OCI-M1 (cell line): Measurements from ENCODE around the gene ITIH5.

Experiments
- DNase-seq: peaks from one replicate; lab custom pipeline; 2025; lab: John Stamatoyannopoulos, UW

The ITIH5 gene

DNA sequence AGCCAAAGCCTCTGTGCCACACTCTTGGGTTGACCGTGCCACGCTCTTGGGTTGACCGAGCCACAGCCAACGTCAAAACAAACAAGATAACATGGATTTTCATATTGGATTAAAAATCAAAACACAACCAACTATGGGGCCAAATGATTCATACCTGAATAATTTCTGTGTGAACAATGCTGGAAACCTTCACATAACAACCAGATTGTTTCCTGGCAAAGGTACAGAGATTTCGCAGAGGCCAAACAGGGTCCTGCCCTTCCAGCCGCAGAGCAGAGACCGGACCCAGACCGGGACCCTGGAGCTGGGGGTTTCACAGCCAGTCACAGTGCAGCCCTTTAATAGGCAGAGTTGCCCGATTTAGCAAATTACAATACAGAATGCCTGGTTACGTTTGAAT, 40.5 kb downstream of the ITIH5 start:
- no peak for DNase-seq

DNA sequence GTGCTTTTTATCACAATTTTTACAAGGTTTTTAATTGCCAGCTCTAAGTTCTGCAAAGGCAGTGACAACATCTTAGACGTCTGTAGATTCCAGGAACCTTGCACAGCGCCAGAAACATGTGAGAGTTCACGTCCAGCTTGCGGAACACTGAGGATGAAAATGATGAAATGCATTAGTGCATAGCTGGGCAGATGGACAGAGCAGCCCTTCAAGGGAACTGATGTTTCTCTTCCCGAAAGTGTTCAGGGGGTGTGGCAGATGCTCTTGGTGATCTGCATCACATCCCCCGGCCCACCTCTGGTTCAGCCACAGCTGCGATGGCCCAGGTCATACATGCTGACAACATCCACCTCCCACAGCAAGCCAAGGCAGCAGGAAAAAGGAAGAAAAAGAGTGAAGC, 40.9 kb downstream of the ITIH5 start:
- DNase-seq, result no peak

DNA sequence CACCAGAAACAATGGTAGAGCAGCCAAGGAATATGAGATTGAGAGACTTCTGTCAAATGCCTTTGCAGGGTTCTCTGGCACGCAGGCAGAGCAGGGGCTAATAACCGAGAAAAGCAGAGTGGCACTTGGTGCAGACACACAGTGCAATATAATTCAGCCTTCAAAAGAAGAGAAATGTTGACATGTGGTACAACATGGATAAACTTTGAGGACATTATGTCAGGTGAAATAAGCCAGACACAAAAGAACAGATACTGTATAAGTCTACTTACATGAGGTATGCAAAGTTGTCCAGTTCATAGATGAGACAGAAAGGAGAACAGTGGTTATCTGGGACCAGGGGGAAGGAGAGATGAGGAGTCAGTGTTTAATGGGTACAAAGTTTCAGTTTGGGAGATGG, 41.8 kb downstream of the ITIH5 start:
- no peak for DNase-seq

DNA sequence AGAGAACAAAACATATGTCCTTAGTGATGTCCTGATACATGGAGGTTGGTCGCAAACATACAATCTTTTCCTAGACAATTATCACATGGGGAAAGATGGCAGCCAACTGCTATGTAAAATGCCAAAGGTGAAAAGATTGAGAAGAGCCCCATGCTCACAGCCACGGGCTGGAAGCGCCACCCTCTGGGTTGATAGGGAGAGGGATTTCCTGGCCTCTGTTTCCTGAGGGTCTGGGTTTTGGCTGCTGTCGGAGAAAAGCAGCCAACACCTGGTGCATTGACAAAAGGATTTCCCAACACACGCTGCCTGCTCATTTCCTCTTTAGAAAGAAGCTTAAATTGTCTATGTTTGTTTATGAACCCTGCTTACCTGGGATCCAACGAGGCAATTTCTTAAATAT, 43.8 kb downstream of the ITIH5 start:
- DNase-seq, result no peak

GRCh38 chr10:7618461-7618860, 48.3 kb downstream of the ITIH5 start:
- DNase-seq, result no peak

GRCh38 chr10:7611909-7612308, 54.9 kb downstream of the ITIH5 start:
- DNase-seq, result no peak

- peak; percentile 29 for DNase-seq
These were observed 55.9 kb downstream of the ITIH5 start for GRCh38 chr10:7610651-7611389.

GRCh38 chr10:7610026-7610425, 56.7 kb downstream of the ITIH5 start:
- no peak for DNase-seq

DNA sequence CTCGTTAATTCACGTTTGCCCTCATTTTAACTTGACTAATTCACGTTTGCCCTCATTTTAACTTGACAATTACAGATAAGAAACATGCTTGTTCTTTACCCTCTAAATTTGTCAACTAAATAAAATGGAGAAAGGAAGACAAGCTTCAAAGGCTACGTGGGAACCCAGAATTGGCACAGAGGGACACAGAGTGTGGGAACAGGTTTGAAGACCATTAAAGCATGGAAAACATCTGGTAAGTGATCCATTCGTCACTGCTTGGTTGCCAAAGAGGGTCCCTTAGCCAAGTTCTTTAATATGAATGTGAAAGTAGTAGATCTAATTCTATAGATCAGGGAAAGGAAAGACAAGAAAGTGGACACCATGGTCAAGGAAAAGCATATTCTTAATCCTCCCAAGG, 57.2 kb downstream of the ITIH5 start:
- DNase-seq, result peak; percentile 16

- DNase-seq, result no peak
These were observed 58.8 kb downstream of the ITIH5 start for GRCh38 chr10:7608001-7608400.

- no peak for DNase-seq
These were observed 59.8 kb downstream of the ITIH5 start for GRCh38 chr10:7606951-7607404.

DNA sequence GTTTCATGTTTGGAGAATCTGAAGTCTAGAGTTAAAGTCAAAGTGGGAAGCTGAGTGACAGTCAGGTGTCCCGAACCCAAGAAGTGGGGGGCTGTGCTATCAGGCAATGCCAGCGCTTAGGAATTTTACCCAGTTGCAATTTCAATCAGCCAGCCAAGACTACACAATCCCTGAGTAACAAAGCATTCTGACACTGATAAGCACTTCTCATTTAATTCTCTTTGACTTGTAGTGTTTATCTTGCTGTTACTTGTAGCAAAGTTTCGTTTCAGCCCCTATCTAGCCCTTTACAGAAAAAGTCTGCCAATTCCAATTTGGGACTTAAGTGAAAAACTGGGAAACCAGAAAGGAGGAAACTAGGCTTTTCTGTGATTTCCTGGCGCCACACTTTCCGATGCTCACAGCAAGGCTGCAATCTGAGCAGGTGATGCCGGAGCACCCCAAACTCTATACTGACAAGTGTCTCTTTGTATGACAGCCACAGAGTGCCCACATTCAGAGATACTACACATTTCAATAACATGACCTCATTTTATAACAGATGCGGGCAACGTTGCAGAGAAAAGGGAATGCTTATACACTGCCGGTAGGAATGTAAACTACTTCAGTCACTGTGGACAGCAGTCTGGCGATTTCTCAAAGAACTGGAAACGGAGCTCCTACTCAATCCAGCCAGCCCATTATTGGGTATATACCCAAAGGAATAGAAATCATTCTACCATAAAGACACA, 61.0 kb downstream of the ITIH5 start:
- DNase-seq, result no peak

DNA sequence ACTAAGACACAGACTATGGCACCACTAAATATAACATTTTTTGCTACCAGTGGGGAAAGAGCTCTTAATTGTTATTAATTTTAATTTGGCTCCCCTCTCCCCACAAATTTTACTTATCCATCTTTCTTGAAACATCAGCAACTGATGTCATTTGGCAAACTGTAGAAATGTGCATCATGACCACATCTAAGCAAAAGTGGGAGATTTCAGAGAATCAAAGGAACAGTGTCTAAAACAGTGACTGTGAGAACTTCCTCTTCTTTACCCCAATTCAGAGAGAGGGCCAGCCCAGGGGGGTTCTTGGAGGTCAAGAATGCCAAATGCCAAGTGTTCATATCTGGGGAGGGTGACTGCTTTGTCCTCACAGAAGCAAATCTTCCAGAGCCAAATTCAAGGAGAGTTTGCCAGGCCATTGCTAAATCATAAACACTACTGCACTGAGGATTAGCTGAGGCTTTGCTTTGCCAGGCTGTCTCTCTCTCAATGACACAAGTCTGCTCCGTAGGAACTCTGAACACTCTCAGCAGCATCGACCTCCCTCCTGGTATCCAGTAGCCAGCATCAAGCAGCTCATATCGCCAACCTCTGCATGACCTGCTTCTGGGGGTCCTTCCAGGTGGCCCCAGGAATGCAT, 65.6 kb downstream of the ITIH5 start:
- no peak for DNase-seq

DNA sequence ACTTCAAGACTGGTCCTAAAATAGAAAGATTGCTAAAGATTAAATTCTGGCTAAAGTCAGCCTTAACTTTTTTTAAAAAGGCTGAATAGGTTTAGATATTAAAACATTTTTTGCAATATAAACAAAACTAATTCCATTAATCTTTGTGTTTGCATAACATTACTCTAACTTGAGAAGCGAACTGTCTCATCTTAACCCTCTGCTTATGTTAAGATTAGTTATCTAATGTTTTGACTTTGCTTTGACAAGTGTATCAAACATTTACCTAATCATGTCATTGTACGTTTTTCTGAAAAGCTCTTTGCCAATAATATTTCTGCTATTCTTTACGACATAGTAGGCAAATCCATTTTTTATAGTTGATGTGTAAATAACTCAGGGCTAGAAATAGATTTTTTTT, 68.0 kb downstream of the ITIH5 start:
- no peak for DNase-seq

DNA sequence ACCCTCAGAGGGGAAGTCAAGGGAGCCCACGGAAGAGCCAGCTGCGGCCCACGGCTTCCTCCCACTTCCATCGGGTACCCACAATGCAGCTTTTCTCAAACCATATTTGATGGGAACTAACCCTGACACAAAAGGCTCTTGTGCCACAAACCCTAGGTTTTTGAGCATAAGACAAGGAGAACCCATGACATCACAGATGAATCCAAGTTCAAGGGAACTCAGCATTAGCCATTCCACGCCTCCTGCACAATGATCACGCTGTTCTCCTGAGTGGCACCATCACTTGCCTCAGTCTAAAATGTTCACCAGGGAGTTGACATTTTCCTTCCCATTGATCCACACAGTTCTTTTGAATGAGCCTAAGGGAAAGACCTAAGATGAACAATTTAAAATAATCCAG, 70.4 kb downstream of the ITIH5 start:
- DNase-seq, result no peak

DNA sequence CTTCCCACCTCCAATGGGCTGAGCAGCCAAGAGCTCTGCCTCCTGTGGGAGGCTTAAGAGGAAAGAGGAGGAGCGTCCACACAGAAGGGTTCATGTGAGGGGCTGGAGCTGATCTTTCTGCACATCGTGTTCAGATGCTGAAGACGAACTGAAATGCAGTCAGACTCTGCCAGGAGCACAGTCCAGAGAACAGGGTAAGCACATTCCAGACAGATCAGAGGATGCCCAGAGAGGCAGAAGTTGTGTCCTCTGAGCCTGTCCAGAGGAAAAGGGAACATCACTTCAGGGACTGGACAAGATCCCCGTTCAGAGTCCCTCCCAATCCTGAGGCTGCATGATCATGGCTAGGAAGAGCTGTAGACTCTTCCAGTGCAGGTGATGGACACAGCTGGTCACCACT, 72.9 kb downstream of the ITIH5 start:
- DNase-seq, result no peak

DNA sequence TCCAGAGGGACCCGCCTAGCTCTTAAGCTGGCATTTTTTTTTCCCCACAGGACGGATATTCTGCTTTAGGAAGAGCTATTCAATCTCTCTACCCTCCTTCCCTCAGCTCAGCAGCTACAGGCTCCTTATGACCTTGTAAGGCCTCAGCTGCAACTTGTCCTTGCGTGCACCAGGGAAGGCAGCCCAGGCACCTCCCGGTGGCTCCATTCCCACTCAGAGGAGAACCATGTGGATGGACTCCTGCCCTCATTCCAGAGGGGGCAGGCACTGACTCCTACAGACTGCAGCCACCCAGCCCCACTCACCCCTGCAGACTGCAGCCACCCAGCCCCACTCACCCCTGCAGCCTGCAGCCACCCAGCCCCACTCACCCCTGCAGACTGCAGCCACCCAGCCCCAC, 73.7 kb downstream of the ITIH5 start:
- DNase-seq, result no peak

GRCh38 chr10:7592627-7593026, 74.1 kb downstream of the ITIH5 start:
- DNase-seq, result no peak

DNA sequence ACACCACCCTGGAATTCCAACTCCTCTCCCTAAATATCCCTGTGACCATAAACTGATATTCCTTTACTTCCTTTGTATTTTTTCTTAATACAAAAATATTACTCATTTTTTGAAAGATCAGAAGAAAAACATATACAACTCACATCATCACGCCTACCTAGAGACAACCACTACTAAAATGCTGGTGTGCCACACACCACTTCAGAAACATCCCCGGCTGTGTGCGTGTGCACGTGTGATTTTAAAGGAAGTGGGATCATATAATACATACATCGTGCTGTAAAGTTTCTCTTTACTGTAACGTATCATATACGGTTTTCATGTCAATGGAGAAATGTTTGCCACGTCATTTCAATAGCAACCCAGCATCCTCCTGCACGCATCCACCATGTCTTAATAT, 76.5 kb downstream of the ITIH5 start:
- DNase-seq, result no peak

DNA sequence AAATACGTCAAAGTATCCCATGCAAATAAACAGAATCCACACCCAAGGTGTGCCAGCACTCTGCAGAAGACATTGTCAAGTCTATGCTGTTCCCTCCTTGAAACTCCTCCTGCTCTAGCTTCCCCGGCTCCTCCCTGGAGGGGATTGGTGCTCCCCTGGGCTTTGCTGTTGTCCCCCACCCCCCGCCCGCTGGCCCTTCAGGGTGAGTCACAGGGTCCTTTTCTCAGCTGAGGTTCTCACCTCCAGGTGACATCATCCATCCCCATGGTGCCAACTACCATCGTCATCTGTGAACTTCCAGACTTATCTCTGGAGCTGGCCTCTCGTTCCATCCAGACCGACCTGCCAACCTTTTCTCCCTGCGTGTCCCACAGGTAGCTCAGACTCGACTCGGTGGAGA, 77.0 kb downstream of the ITIH5 start:
- DNase-seq, result no peak

DNA sequence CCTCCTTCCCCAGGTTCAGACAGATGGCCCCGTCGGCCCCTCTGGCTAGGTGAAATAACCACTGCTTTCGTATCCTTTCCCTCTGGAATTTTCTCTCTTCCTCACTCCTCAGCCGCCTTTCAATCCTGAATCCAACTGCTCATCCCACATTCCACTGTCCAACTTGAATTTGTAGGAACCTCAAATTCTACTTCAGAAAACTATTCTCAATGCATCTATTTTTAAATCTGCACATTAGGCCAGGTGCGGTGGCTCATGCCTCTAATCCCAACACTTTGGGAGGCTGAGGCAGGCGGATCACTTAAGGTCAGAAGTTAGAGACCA, 78.9 kb downstream of the ITIH5 start:
- DNase-seq, result no peak

DNA sequence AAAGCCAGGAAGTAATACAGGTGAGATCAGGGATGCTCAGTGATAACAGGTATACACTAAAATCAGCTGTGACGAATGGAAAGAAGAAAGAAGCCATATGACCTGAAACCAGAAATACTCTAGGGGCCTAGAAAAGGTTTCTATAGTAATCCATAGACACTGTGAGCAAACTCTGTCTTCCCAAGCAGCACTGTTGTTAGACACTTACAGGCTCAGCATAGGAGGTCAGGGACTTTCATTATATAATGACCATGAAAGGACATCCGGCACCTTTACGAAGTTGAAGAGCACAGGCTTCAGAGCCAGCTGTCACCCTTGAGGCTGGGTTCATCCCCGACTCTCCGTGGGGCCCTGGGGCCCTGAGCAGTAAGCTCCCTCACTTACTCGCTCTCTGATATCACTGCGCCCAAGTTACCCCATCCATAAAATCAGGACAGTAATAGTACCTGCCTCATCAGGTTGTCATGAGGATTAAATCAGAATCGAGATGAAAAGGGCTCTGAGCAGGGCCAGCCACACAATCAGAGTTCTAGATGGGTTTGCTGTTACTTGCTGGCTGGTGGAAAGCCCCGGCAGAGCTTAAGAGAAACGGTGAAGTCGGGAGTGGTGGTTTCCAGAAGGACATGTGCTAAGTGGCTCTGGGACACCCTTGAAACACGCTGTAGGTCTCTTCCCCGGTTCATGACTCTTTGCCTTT, 79.5 kb downstream of the ITIH5 start:
- no peak for DNase-seq

GRCh38 chr10:7585228-7585627, 81.5 kb downstream of the ITIH5 start:
- no peak for DNase-seq
